Upper lobe of left lung (tissue), 4 donors: Measurements from ENCODE around the gene SIM2.

Experiments used
- CTCF ChIP-seq, 6 experiments: fragments of 450-650 bp in 4 of 6; fragments of 200-600 bp in 2 of 6; sonication (generic) in 2 of 6; IDR thresholded peaks; one replicate each; pipeline ENCODE4 v1.5.1; 2016 to 2019; ENCODE audit warnings: antibody characterized with exemption in 6 of 6
- POLR2A ChIP-seq, 4 donors: fragments of 450-650 bp; IDR thresholded peaks; one replicate each; pipeline ENCODE4 v1.5.1; 2016 to 2017; ENCODE audit warnings: antibody characterized with exemption in 4 of 4, mild to moderate bottlenecking in 2 of 4

DNA sequence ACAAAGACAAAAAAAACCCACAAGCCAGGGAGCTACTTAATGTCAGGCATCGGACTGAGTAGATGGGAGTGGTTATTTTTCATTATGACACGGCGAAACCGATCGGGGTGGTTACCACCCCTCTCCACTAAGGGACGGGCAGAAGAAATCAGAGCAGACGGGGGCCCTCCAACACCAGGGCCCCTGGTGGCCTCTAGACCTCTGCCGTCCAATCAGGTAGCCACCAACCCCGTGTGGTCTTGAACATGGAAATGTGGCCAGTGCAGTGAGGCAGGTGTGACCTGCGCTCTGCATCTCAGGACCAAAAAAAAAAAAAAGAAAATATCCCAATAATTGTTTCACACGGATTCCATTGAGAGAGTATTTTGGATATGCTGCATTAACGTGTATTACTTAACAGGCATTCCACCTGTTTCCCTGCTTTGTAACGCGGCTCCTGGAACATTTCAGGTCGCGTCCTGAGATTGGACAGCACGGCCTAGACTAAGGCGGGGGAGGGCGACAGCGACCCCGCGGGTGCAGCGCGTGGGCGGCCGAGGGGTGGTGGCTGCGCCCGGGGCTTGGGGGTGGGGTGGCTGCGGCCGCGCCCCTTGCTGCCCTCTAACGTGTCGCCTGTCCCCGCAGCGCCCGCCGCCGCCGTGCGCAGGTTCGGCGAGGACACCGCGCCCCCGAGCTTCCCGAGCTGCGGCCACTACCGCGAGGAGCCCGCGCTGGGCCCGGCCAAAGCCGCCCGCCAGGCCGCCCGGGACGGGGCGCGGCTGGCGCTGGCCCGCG, 48.3 kb downstream of the SIM2 start:
- TF ChIP-seq CTCF (IDR thresholded peaks at IDR 0.05) (no peak), POLR2A (IDR thresholded peaks at IDR 0.05) (no peak)
